Trophoblast cell (in vitro differentiated cells and primary cell): ENCODE data around the gene RREB1.

Experiments used
- DNase-seq, 2 donors: peaks; one replicate each; pipeline ENCODE4 v3.0.0-alpha.2; 2016
- H2AFZ ChIP-seq: 2 replicates; pipeline ENCODE4 v1.6.1; 2013; ENCODE audit warnings: low read length, moderate library complexity, mild to moderate bottlenecking; ENCODE audit not compliant: insufficient read depth, poor library complexity
- H2AK5ac ChIP-seq: 2 replicates; pipeline ENCODE4 v1.6.1; 2013; ENCODE audit warnings: mild to moderate bottlenecking, low read length
- H2BK120ac ChIP-seq: 2 replicates; pipeline ENCODE4 v1.6.1; 2013; ENCODE audit warnings: low read length, mild to moderate bottlenecking, moderate library complexity; ENCODE audit not compliant: insufficient read depth, poor library complexity
- H2BK12ac ChIP-seq: 2 replicates; pipeline ENCODE4 v1.6.1; 2013; ENCODE audit warnings: mild to moderate bottlenecking, low read length, moderate library complexity
- H2BK5ac ChIP-seq: 2 replicates; pipeline ENCODE4 v1.6.1; 2013; ENCODE audit warnings: low read length, low read depth, moderate library complexity, mild to moderate bottlenecking; ENCODE audit not compliant: poor library complexity
- H3K14ac ChIP-seq: 2 replicates; pipeline ENCODE4 v1.6.1; 2013; ENCODE audit warnings: mild to moderate bottlenecking, low read length
- H3K18ac ChIP-seq: 2 replicates; pipeline ENCODE4 v1.6.1; 2013; ENCODE audit warnings: mild to moderate bottlenecking, low read length
- H3K23ac ChIP-seq: 2 replicates; pipeline ENCODE4 v1.6.1; 2013; ENCODE audit warnings: low read length
- H3K27ac ChIP-seq: 2 replicates; pipeline ENCODE4 v1.5.1; 2013; ENCODE audit warnings: low read depth, mild to moderate bottlenecking, inconsistent platforms, low read length, moderate library complexity
- H3K27me3 ChIP-seq: 2 replicates; pipeline ENCODE4 v1.6.1; 2013; ENCODE audit warnings: inconsistent platforms, mild to moderate bottlenecking, low read length, moderate library complexity; ENCODE audit not compliant: insufficient read depth
- H3K36me3 ChIP-seq, 2 experiments: 1 replicate in 1 of 2; 2 replicates in 1 of 2; pipeline ENCODE4 v1.6.1; 2013; ENCODE audit warnings: low read length in 2 of 2, mild to moderate bottlenecking in 2 of 2, moderate library complexity in 1 of 2; ENCODE audit not compliant: insufficient read depth in 2 of 2, control insufficient read depth in 1 of 2
- H3K4ac ChIP-seq: 2 replicates; pipeline ENCODE4 v1.6.1; 2013; ENCODE audit warnings: low read depth, mild to moderate bottlenecking, low read length, moderate library complexity
- H3K4me1 ChIP-seq, 2 experiments: 1 replicate in 1 of 2; 2 replicates in 1 of 2; pipeline ENCODE4 v1.6.1; 2013; ENCODE audit warnings: low read length in 2 of 2, mild to moderate bottlenecking in 2 of 2, moderate library complexity in 1 of 2; ENCODE audit not compliant: insufficient read depth in 2 of 2, control insufficient read depth in 1 of 2
- H3K4me2 ChIP-seq: 2 replicates; pipeline ENCODE4 v1.6.1; 2013; ENCODE audit warnings: inconsistent platforms, mild to moderate bottlenecking, low read length, moderate library complexity
- H3K4me3 ChIP-seq: 2 replicates; pipeline ENCODE4 v1.5.1; 2013; ENCODE audit warnings: mild to moderate bottlenecking, low read depth, low read length, inconsistent platforms
- H3K79me1 ChIP-seq: one replicate; pipeline ENCODE4 v1.6.1; 2013; ENCODE audit warnings: low read length
- H3K79me2 ChIP-seq: 2 replicates; pipeline ENCODE4 v1.6.1; 2013; ENCODE audit warnings: low read length, mild to moderate bottlenecking; ENCODE audit not compliant: control insufficient read depth, insufficient read depth, poor library complexity
- H3K9ac ChIP-seq: 2 replicates; pipeline ENCODE4 v1.6.1; 2013; ENCODE audit warnings: mild to moderate bottlenecking, low read length
- H3K9me3 ChIP-seq: 2 replicates; pipeline ENCODE4 v1.6.1; 2013; ENCODE audit warnings: low read depth, mild to moderate bottlenecking, control low read depth, inconsistent platforms, low read length; ENCODE audit not compliant: insufficient read depth
- H4K12ac ChIP-seq: 2 replicates; pipeline ENCODE4 v1.6.1; 2013; ENCODE audit warnings: low read depth, mild to moderate bottlenecking, low read length, moderate library complexity
- H4K8ac ChIP-seq: 2 replicates; pipeline ENCODE4 v1.6.1; 2013; ENCODE audit warnings: low read depth, mild to moderate bottlenecking, low read length, moderate library complexity
- H4K91ac ChIP-seq: one replicate; pipeline ENCODE4 v1.6.1; 2013; ENCODE audit warnings: low read depth, mild to moderate bottlenecking, low read length, moderate library complexity
- WGBS: extraction: QIAGEN DNeasy Blood & Tissue Kit; methylation state at CpG from one replicate; pipeline ENCODE4 v1.1.7; 2013; ENCODE audit warnings: missing lambda C conversion rate; ENCODE audit not compliant: insufficient read length, insufficient coverage; ENCODE audit errors: extremely low coverage; 5-methylcytosine and 5-hydroxymethylcytosine counted together

The RREB1 gene

GRCh38 chr6:7268816-7269555, 161.2 kb downstream of the RREB1 start:
- H2AK5ac ChIP-seq = no peak overlapping the region
- peaks cover 0 to 2% of the 10 kb centered on the region in 2 experiments for H3K4me1 ChIP-seq
- no peaks in the 10 kb centered on the region for H3K27me3 ChIP-seq
- H3K9ac ChIP-seq = no peak overlapping the region
- no peak overlapping the region for H3K4ac ChIP-seq
- H2BK5ac ChIP-seq = no peak overlapping the region
- no peak overlapping the region for H2BK12ac ChIP-seq
- H3K23ac ChIP-seq = no peak overlapping the region
- H2AFZ ChIP-seq = no peak overlapping the region
- H3K14ac ChIP-seq = no peak overlapping the region
- no peak overlapping the region for H3K4me2 ChIP-seq
- no peak overlapping the region for H2BK120ac ChIP-seq
- H3K36me3 ChIP-seq = no peaks in the 10 kb centered on the region
- H3K27ac ChIP-seq = no peak overlapping the region
- peaks cover 5% of the 10 kb centered on the region for H3K9me3 ChIP-seq
- no peak for DNase-seq
- no peak overlapping the region for H4K91ac ChIP-seq
- H3K4me3 ChIP-seq = no peak overlapping the region
- no CpG with 5 or more reads among the region's 23 CpGs for WGBS
- H3K79me2 ChIP-seq = no peaks in the 10 kb centered on the region
- no peak overlapping the region for H4K12ac ChIP-seq
- no peak overlapping the region for H4K8ac ChIP-seq
- H3K18ac ChIP-seq = no peak overlapping the region
- H3K79me1 ChIP-seq = no peaks in the 10 kb centered on the region

DNA sequence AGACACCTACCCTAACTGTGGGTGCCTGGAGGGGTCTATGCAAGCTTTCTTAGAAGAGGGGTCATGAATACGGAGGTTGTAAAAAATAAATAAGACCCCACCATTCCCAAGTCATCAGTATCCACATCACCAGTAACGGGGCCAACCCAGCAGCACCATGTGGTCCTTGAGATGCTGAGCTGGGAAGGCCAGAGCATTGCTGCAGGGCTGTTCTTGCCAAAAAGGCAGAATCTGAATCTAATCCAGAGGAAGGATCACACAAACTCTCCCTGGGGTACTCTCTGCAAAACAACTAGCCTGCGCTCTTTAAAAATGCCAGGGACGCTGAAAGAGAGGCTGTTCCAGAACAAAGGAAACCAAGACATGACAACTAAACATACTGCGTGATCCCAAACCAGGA, 162.1 kb downstream of the RREB1 start:
- Histone ChIP-seq H3K79me1 (no peaks in the 10 kb centered on the region), H3K4me2 (no peak overlapping the region), H2BK12ac (no peak overlapping the region), H3K27ac (no peak overlapping the region), H3K14ac (no peak overlapping the region), H4K12ac (no peak overlapping the region), H3K4me3 (no peak overlapping the region), H3K23ac (no peak overlapping the region), H3K9me3 (peaks cover 5% of the 10 kb centered on the region), H2AK5ac (no peak overlapping the region), H2BK5ac (no peak overlapping the region), H4K91ac (no peak overlapping the region), H3K18ac (no peak overlapping the region), H3K36me3 (no peaks in the 10 kb centered on the region), H3K27me3 (no peaks in the 10 kb centered on the region), H3K9ac (no peak overlapping the region), H3K79me2 (no peaks in the 10 kb centered on the region), H3K4me1 (peaks cover 0 to 2% of the 10 kb centered on the region in 2 experiments), H3K4ac (no peak overlapping the region), H2AFZ (no peak overlapping the region), H2BK120ac (no peak overlapping the region), H4K8ac (no peak overlapping the region)
- no CpG with 5 or more reads among the region's 5 CpGs for WGBS
- DNase-seq = no peak

DNA sequence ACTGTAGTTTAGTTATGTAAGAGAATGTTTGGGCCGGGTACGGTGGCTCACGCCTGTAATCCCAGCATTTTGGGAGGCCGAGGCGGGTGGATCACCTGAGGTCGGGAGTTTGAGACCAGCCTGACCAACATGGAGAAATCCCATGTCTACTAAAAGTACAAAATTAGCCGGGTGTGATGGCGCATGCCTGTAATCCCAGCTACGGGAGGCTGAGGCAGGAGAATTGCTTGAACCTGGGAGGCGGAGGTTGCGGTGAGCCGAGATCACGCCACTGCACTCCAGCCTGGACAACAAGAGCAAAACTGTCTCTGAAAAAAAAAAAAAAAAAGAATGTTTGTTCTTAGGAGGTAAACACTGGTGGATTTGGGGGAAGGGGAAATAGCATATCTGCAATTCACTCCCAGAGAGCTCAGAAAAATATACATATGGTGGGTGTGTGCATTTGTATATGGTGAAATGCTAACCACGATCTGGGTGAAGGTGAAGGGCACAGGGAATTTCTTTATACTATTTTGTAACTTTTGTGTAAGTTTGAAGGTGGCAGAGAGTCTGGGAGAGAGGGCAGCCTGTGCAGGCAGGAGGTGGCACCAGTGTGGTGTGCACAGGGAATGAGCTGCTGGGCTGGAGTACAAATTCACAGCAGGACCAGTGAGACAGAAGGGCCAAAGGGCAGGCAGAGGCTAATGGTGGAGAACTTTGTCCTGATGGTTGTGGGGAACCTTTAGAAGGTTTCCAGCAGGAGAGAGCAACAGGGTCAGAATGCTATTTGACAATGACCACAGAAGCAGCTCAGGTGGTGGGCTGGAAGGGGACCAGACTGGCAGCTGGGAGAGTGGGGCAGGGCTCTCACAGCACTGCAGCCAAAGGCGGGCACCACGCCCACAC, 162.8 kb downstream of the RREB1 start:
- Histone ChIP-seq H2AK5ac (no peak overlapping the region), H3K9me3 (peaks cover 5% of the 10 kb centered on the region), H4K91ac (no peak overlapping the region), H2AFZ (no peak overlapping the region), H3K27me3 (no peaks in the 10 kb centered on the region), H3K18ac (no peak overlapping the region), H3K9ac (no peak overlapping the region), H3K36me3 (no peaks in the 10 kb centered on the region), H2BK120ac (no peak overlapping the region), H3K79me1 (no peaks in the 10 kb centered on the region), H4K12ac (no peak overlapping the region), H3K23ac (no peak overlapping the region), H3K4me2 (no peak overlapping the region), H3K79me2 (no peaks in the 10 kb centered on the region), H3K14ac (no peak overlapping the region), H2BK5ac (no peak overlapping the region), H2BK12ac (no peak overlapping the region), H3K4me3 (no peak overlapping the region), H3K4me1 (peaks cover 0 to 2% of the 10 kb centered on the region in 2 experiments), H4K8ac (no peak overlapping the region), H3K4ac (no peak overlapping the region), H3K27ac (no peak overlapping the region)
- WGBS = no CpG with 5 or more reads among the region's 16 CpGs
- DNase-seq = no peak

GRCh38 chr6:7271205-7271534, 163.4 kb downstream of the RREB1 start:
- Histone ChIP-seq H4K12ac (no peak overlapping the region), H2AK5ac (no peak overlapping the region), H3K23ac (no peak overlapping the region), H2BK120ac (no peak overlapping the region), H3K27ac (no peak overlapping the region), H2BK5ac (no peak overlapping the region), H3K4ac (no peak overlapping the region), H3K18ac (no peak overlapping the region), H2BK12ac (no peak overlapping the region), H3K27me3 (no peaks in the 10 kb centered on the region), H4K91ac (no peak overlapping the region), H3K9ac (no peak overlapping the region), H3K4me2 (no peak overlapping the region), H3K79me1 (no peaks in the 10 kb centered on the region), H2AFZ (no peak overlapping the region), H3K14ac (no peak overlapping the region), H3K4me1 (peaks cover 0 to 2% of the 10 kb centered on the region in 2 experiments), H3K36me3 (no peaks in the 10 kb centered on the region), H4K8ac (no peak overlapping the region), H3K4me3 (no peak overlapping the region), H3K9me3 (peaks cover 4% of the 10 kb centered on the region), H3K79me2 (no peaks in the 10 kb centered on the region)
- WGBS = no CpG with 5 or more reads among the region's 11 CpGs
- DNase-seq = no peak
